ENCODE data around the gene KIF6. TPM values are rescaled to one million over a fixed set of nuclear protein-coding genes. Genes with fewer than 3 reads are reported as not detected.
A peak's percentile ranks its signal among the peaks of the same experiment; 100 is the strongest.

The KIF6 gene
- total RNA-seq, 4 donors from 2014 or later: 0.14 to 46.6 (median 0.48) TPM; not detected in 1

DNA sequence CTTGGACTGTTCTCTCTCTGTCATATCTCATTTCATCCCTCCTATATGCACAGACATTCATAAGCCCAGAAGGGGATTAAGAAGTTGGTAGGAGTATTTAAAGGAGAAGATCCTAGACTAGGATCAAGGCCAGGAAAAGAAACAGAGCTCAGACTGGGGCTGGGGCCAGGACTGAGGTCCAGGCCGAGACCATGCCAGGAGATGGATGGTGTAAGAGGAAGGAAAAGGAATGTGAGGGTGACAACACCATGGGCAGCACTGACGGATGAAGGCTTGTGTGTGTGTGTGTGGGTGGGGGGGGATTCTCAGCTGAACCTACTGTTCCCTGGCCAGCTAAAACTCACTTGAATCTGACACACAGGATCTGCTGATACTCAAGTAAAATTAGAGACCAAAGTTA, 182.1 kb downstream of the KIF6 start:
- H3K9me3 ChIP-seq: no peaks in the 10 kb centered on the region
- H3K4me3 ChIP-seq: no peak overlapping the region
- H3K27me3 ChIP-seq: no peaks in the 10 kb centered on the region
- no peaks in the 10 kb centered on the region for H3K36me3 ChIP-seq
- TF ChIP-seq POLR2A (IDR thresholded peaks at IDR 0.05) (no peak), POLR2AphosphoS5 (IDR thresholded peaks at IDR 0.05) (peak in 2 of 3 donors; percentile 52 to 57), EP300 (IDR thresholded peaks at IDR 0.05; ENCODE audit: low read depth) (no peak)
- TF ChIP-seq, protein P1, sequence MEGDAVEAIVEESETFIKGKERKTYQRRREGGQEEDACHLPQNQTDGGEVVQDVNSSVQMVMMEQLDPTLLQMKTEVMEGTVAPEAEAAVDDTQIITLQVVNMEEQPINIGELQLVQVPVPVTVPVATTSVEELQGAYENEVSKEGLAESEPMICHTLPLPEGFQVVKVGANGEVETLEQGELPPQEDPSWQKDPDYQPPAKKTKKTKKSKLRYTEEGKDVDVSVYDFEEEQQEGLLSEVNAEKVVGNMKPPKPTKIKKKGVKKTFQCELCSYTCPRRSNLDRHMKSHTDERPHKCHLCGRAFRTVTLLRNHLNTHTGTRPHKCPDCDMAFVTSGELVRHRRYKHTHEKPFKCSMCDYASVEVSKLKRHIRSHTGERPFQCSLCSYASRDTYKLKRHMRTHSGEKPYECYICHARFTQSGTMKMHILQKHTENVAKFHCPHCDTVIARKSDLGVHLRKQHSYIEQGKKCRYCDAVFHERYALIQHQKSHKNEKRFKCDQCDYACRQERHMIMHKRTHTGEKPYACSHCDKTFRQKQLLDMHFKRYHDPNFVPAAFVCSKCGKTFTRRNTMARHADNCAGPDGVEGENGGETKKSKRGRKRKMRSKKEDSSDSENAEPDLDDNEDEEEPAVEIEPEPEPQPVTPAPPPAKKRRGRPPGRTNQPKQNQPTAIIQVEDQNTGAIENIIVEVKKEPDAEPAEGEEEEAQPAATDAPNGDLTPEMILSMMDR (IDR thresholded peaks at IDR 0.05): no peak
- 42 to 47% methylated on average over 2 of the region's 2 CpGs for WGBS, 2 donors (ENCODE audit: low coverage in 1 of 2)
- in situ Hi-C loops (cut with MboI; ENCODE audit: low pct_ligation_motif_present in 1 of 4, low pct_unique_long_range_greater_than_20kb in 1 of 4, low sequenced_read_pairs in 3 of 4) (no loop called here), intact Hi-C loops (cut with DNase I; ENCODE audit: low total_unique reads) (no loop called here)
- no peaks in the 10 kb centered on the region for H3K4me1 ChIP-seq
- H3K27ac ChIP-seq: peak overlapping the region in 2 of 4 donors; percentile 1 to 26
- peak; percentile 23 for DNase-seq

DNA sequence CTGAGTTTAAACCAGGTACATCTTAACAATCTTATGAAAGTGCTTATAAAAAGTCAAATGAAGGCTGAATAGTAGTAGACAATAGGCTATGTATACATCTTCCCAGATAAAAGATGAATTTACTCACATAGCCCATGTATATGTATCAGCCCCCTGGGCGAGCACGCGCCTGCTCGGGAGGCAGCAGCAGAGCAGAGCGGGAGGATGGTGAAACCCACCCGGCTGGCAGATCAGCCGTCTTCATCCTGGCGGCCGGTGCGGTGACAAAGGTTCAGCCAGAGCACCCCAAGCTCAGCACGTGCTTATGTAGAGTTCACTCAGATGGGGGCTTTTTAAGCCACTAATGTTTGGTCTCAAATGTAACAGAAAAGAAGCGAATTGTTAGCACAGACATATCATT, 184.8 kb downstream of the KIF6 start:
- H3K9me3 ChIP-seq: no peaks in the 10 kb centered on the region
- WGBS, 2 donors (ENCODE audit: low coverage in 1 of 2): 98 to 100% methylated on average over 1 to 12 of the region's 12 CpGs
- intact Hi-C loops (cut with DNase I; ENCODE audit: low total_unique reads) (no loop called here), in situ Hi-C loops (cut with MboI; ENCODE audit: low pct_ligation_motif_present in 1 of 4, low pct_unique_long_range_greater_than_20kb in 1 of 4, low sequenced_read_pairs in 3 of 4) (no loop called here)
- H3K27ac ChIP-seq: no peak overlapping the region
- H3K36me3 ChIP-seq: no peaks in the 10 kb centered on the region
- H3K27me3 ChIP-seq: no peaks in the 10 kb centered on the region
- H3K4me3 ChIP-seq: no peak overlapping the region
- no peak for DNase-seq
- TF ChIP-seq, protein P1 (IDR thresholded peaks at IDR 0.05): no peak
- TF ChIP-seq POLR2A (IDR thresholded peaks at IDR 0.05): no peak
- no peaks in the 10 kb centered on the region for H3K4me1 ChIP-seq

DNA sequence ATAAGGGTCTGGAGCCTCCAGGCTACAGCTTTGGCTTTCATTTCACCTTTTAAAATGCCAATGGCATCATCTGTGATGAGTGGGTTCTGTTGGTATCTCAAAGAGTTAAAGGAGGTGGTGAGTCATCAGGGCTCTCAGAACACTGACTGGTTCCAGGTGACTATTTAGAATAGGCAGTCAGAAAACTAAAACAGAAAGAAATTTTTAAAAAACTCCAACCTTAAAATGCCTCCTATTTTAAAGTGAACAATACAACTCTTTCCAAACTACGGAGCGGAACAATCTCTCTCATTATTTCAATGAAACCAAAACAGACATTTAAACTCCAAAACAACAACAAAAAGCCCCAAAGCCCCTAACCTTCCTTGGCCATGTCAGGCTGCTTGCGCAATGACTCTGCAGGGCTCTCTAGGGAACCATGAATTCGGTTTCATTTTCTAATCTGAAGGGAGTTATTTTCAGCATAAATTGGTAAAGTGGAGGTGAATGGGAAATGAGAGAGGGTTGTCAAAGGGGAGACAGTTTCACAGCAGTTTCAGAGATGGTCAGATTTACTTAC, 194.9 kb downstream of the KIF6 start:
- WGBS, 2 donors (ENCODE audit: low coverage in 1 of 2): 49 to 57% methylated on average over 4 of the region's 4 CpGs

DNA sequence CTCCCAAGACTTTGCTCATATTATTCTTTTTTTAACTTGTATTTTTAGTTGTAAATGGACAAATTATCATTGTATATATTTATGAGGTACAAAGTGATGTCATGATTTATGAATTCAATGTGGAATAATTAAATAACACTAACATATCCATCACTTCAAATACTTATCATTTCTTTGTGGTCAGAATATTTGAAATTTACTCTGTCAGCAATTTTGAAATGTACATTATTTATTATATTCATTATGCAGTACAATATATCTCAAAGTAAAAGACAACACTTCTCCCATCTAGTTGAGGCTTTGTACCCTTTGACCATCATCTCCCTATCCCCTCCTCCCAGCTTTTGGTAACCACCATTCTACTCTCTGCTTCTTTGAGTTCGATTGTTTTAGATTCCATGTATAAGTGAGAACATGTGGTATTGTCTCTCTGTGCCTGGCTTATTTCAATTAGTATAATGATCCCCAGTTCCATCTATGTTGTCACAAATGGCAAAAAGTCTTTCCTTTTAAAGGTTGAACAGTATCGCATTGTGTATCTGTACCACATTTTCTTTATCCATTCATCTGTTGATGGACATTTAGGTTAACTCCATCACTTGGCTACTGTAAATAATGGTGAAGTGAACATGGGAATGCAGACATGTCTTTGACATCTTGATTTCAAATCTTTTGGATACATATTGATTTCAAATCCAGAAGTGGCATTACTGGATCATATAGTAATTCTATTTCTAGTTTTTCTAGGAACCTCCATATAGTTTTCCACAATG, 197.2 kb downstream of the KIF6 start:
- Histone ChIP-seq H3K36me3 (no peaks in the 10 kb centered on the region), H3K9me3 (no peaks in the 10 kb centered on the region), H3K27me3 (no peaks in the 10 kb centered on the region), H3K4me3 (no peak overlapping the region), H3K4me1 (peaks cover 0 to 4% (median 0%) of the 10 kb centered on the region in 4 donors), H3K27ac (no peak overlapping the region)
- intact Hi-C loops (cut with DNase I; ENCODE audit: low total_unique reads): no loop called here
- TF ChIP-seq, protein P1 (IDR thresholded peaks at IDR 0.05): no peak
- TF ChIP-seq POLR2AphosphoS5 (IDR thresholded peaks at IDR 0.05) (no peak), POLR2A (IDR thresholded peaks at IDR 0.05) (no peak), EP300 (IDR thresholded peaks at IDR 0.05; ENCODE audit: low read depth) (no peak)
- in situ Hi-C loops (cut with MboI; ENCODE audit: low pct_ligation_motif_present in 1 of 4, low pct_unique_long_range_greater_than_20kb in 1 of 4, low sequenced_read_pairs in 3 of 4): no loop called here
- no peak for DNase-seq
- 72 to 83% methylated on average over 2 of the region's 2 CpGs for WGBS, 2 donors (ENCODE audit: low coverage in 1 of 2)

More for the DNA sequence above, 194.9 kb downstream of the KIF6 start:
- Histone ChIP-seq H3K9me3 (no peaks in the 10 kb centered on the region), H3K36me3 (no peaks in the 10 kb centered on the region), H3K27me3 (no peaks in the 10 kb centered on the region), H3K27ac (peak overlapping the region in 3 of 4 donors; percentile 20 to 46 (median 45)), H3K4me3 (no peak overlapping the region), H3K4me1 (peaks cover 0 to 4% (median 0%) of the 10 kb centered on the region in 4 donors)
- in situ Hi-C loops (cut with MboI; ENCODE audit: low pct_ligation_motif_present in 1 of 4, low pct_unique_long_range_greater_than_20kb in 1 of 4, low sequenced_read_pairs in 3 of 4): no loop called here
- DNase-seq: peak; percentile 12
- intact Hi-C loops (cut with DNase I; ENCODE audit: low total_unique reads): no loop called here
- TF ChIP-seq EP300 (IDR thresholded peaks at IDR 0.05; ENCODE audit: low read depth) (no peak), POLR2A (IDR thresholded peaks at IDR 0.05) (no peak), POLR2AphosphoS5 (IDR thresholded peaks at IDR 0.05) (no peak)
- TF ChIP-seq, protein P1 (IDR thresholded peaks at IDR 0.05): no peak
